ENCODE results near the gene ATG4B. TPM values are rescaled to one million over a fixed set of nuclear protein-coding genes. Genes with fewer than 3 reads are reported as not detected.

Gene ATG4B
- total RNA-seq, 1 donor from 2014 or later: 83.2 TPM

GRCh38 chr2:241671457-241672240 lies 34.2 kb downstream of the ATG4B start:
- Histone ChIP-seq H3K4me3 (ENCODE audit: insufficient read depth, low read depth, low read length) (no peak overlapping the region), H3K27me3 (ENCODE audit: insufficient read depth, low read length) (no peaks in the 10 kb centered on the region), H3K9ac (ENCODE audit: low read length) (no peak overlapping the region), H3K79me2 (ENCODE audit: insufficient read depth, low read length) (peaks cover 3% of the 10 kb centered on the region), H4K20me1 (ENCODE audit: insufficient read depth, low read length) (peaks cover 4% of the 10 kb centered on the region), H3K36me3 (ENCODE audit: insufficient read depth, low read length) (peaks cover 2% of the 10 kb centered on the region), H3K4me1 (ENCODE audit: insufficient read depth, low read length) (peaks cover 5% of the 10 kb centered on the region), H3K27ac (ENCODE audit: low read depth, low read length) (no peak overlapping the region), H3K4me2 (ENCODE audit: low read length) (no peak overlapping the region), H3K9me3 (ENCODE audit: insufficient read depth, low read depth, low read length) (no peaks in the 10 kb centered on the region), H2AFZ (ENCODE audit: low read depth, low read length) (no peak overlapping the region)
- H3K27me3 Mint-ChIP-seq (ENCODE audit: low read depth, unreplicated experiment): no peaks in the 10 kb centered on the region
- peaks cover 9% of the 10 kb centered on the region for H3K36me3 Mint-ChIP-seq (ENCODE audit: low read depth, unreplicated experiment)
- H3K9me3 Mint-ChIP-seq (ENCODE audit: unreplicated experiment): no peaks in the 10 kb centered on the region
- DNase-seq (ENCODE audit: low read depth) (no peak), FAIRE-seq (no peak)
- no peak overlapping the region for H3K4me3 Mint-ChIP-seq (ENCODE audit: unreplicated experiment)
- H3K27ac Mint-ChIP-seq (ENCODE audit: unreplicated experiment): no peak overlapping the region
- TF ChIP-seq EZH2 (IDR thresholded peaks at IDR 0.05; ENCODE audit: insufficient read depth, low read length) (no peak), CTCF (IDR thresholded peaks at IDR 0.05; ENCODE audit: insufficient read depth, low read depth, low read length) (no peak)
- H3K4me1 Mint-ChIP-seq (ENCODE audit: low read depth, unreplicated experiment): no peaks in the 10 kb centered on the region

GRCh38 chr2:241672243-241673188 lies 35.0 kb downstream of the ATG4B start:
- H3K36me3 Mint-ChIP-seq (ENCODE audit: low read depth, unreplicated experiment): peaks cover 8% of the 10 kb centered on the region
- TF ChIP-seq EZH2 (IDR thresholded peaks at IDR 0.05; ENCODE audit: insufficient read depth, low read length) (no peak), CTCF (IDR thresholded peaks at IDR 0.05; ENCODE audit: insufficient read depth, low read depth, low read length) (no peak)
- Histone ChIP-seq H3K27me3 (ENCODE audit: insufficient read depth, low read length) (no peaks in the 10 kb centered on the region), H3K9me3 (ENCODE audit: insufficient read depth, low read depth, low read length) (no peaks in the 10 kb centered on the region), H3K79me2 (ENCODE audit: insufficient read depth, low read length) (peaks cover 3% of the 10 kb centered on the region), H3K36me3 (ENCODE audit: insufficient read depth, low read length) (peaks cover 2% of the 10 kb centered on the region), H3K4me1 (ENCODE audit: insufficient read depth, low read length) (no peaks in the 10 kb centered on the region), H3K4me2 (ENCODE audit: low read length) (no peak overlapping the region), H3K27ac (ENCODE audit: low read depth, low read length) (no peak overlapping the region), H3K4me3 (ENCODE audit: insufficient read depth, low read depth, low read length) (no peak overlapping the region), H2AFZ (ENCODE audit: low read depth, low read length) (no peak overlapping the region), H4K20me1 (ENCODE audit: insufficient read depth, low read length) (peaks cover 4% of the 10 kb centered on the region), H3K9ac (ENCODE audit: low read length) (no peak overlapping the region)
- H3K27me3 Mint-ChIP-seq (ENCODE audit: low read depth, unreplicated experiment): no peaks in the 10 kb centered on the region
- no peaks in the 10 kb centered on the region for H3K4me1 Mint-ChIP-seq (ENCODE audit: low read depth, unreplicated experiment)
- no peak overlapping the region for H3K27ac Mint-ChIP-seq (ENCODE audit: unreplicated experiment)
- no peak overlapping the region for H3K4me3 Mint-ChIP-seq (ENCODE audit: unreplicated experiment)
- DNase-seq (ENCODE audit: low read depth) (no peak), FAIRE-seq (no peak)
- no peaks in the 10 kb centered on the region for H3K9me3 Mint-ChIP-seq (ENCODE audit: unreplicated experiment)
